OCI-LY3 (cell line): ENCODE data around the gene MGAT4C.

ENCODE experiments used
- EZH2phosphoT487 ChIP-seq: fragments of 200-600 bp; shearing (Covaris generic); IDR thresholded peaks from 2 replicates; pipeline ENCODE4 v1.6.1; 2018; ENCODE audit warnings: antibody characterized with exemption, mixed run types, low read depth
- TF ChIP-seq, protein P1 (sequence below): fragments of 200-600, 300-600 bp; sonication (generic); IDR thresholded peaks from 2 replicates; pipeline ENCODE4 v1.5.1; 2014; ENCODE audit warnings: antibody characterized with exemption, low read length, low read depth

- TF ChIP-seq, protein P1, sequence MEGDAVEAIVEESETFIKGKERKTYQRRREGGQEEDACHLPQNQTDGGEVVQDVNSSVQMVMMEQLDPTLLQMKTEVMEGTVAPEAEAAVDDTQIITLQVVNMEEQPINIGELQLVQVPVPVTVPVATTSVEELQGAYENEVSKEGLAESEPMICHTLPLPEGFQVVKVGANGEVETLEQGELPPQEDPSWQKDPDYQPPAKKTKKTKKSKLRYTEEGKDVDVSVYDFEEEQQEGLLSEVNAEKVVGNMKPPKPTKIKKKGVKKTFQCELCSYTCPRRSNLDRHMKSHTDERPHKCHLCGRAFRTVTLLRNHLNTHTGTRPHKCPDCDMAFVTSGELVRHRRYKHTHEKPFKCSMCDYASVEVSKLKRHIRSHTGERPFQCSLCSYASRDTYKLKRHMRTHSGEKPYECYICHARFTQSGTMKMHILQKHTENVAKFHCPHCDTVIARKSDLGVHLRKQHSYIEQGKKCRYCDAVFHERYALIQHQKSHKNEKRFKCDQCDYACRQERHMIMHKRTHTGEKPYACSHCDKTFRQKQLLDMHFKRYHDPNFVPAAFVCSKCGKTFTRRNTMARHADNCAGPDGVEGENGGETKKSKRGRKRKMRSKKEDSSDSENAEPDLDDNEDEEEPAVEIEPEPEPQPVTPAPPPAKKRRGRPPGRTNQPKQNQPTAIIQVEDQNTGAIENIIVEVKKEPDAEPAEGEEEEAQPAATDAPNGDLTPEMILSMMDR = no peak
- TF ChIP-seq EZH2phosphoT487 = no peak
These were observed 83.2 kb downstream of the MGAT4C start for GRCh38 chr12:86172913-86173443.
